ENCODE data around the gene CTCFL. TPM values are rescaled to one million over a fixed set of nuclear protein-coding genes. Genes with fewer than 3 reads are reported as not detected.

The CTCFL gene
- total RNA-seq, 2 donors from 2014 or later: not detected

GRCh38 chr20:57484772-57485171 is 40.2 kb downstream of the CTCFL start:
- no peaks in the 10 kb centered on the region for H3K27me3 Mint-ChIP-seq (ENCODE audit: low read depth)
- no peak for DNase-seq
- no peak overlapping the region for H3K27ac Mint-ChIP-seq
- no peak for ATAC-seq (replicated peaks in 1 of 2)
- H3K9me3 Mint-ChIP-seq: no peaks in the 10 kb centered on the region
- peaks cover 18% of the 10 kb centered on the region for H3K4me1 Mint-ChIP-seq (ENCODE audit: low read depth)
- H3K4me3 Mint-ChIP-seq: no peak overlapping the region
- no peaks in the 10 kb centered on the region for H3K36me3 Mint-ChIP-seq (ENCODE audit: insufficient read depth in 2 of 2)

- Mint-ChIP-seq H3K9me3 (no peaks in the 10 kb centered on the region), H3K36me3 (ENCODE audit: insufficient read depth in 2 of 2) (no peaks in the 10 kb centered on the region), H3K4me3 (no peak overlapping the region), H3K4me1 (ENCODE audit: low read depth) (peaks cover 18% of the 10 kb centered on the region), H3K27me3 (ENCODE audit: low read depth) (no peaks in the 10 kb centered on the region), H3K27ac (no peak overlapping the region)
- ATAC-seq (replicated peaks in 1 of 2) (no peak), DNase-seq (no peak)
These were observed 41.5 kb downstream of the CTCFL start for GRCh38 chr20:57483287-57484050.

- DNase-seq: no peak
- Mint-ChIP-seq H3K4me1 (ENCODE audit: low read depth) (peaks cover 18% of the 10 kb centered on the region), H3K27me3 (ENCODE audit: low read depth) (no peaks in the 10 kb centered on the region), H3K27ac (no peak overlapping the region), H3K36me3 (ENCODE audit: insufficient read depth in 2 of 2) (no peaks in the 10 kb centered on the region), H3K9me3 (no peaks in the 10 kb centered on the region), H3K4me3 (no peak overlapping the region)
- no peak for ATAC-seq (replicated peaks in 1 of 2)
These were observed 42.1 kb downstream of the CTCFL start for GRCh38 chr20:57482796-57483195.

GRCh38 chr20:57482148-57482547 is 42.8 kb downstream of the CTCFL start:
- ATAC-seq (replicated peaks in 1 of 2): no peak
- H3K4me1 Mint-ChIP-seq (ENCODE audit: low read depth): peaks cover 18% of the 10 kb centered on the region

GRCh38 chr20:57481281-57481711 is 43.6 kb downstream of the CTCFL start:
- Mint-ChIP-seq H3K9me3 (no peaks in the 10 kb centered on the region), H3K4me3 (peak overlapping the region; percentile 25 to 44), H3K27ac (no peak overlapping the region), H3K4me1 (ENCODE audit: low read depth) (peaks cover 18% of the 10 kb centered on the region), H3K27me3 (ENCODE audit: low read depth) (no peaks in the 10 kb centered on the region), H3K36me3 (ENCODE audit: insufficient read depth in 2 of 2) (no peaks in the 10 kb centered on the region)
- peak; percentile 33 to 51 for ATAC-seq (replicated peaks in 1 of 2)
- DNase-seq: peak in 1 of 2 donors; percentile 10

More at GRCh38 chr20:57482148-57482547, 42.8 kb downstream of the CTCFL start:
- DNase-seq: no peak
- Mint-ChIP-seq H3K36me3 (ENCODE audit: insufficient read depth in 2 of 2) (no peaks in the 10 kb centered on the region), H3K27ac (no peak overlapping the region), H3K9me3 (no peaks in the 10 kb centered on the region), H3K27me3 (ENCODE audit: low read depth) (no peaks in the 10 kb centered on the region), H3K4me3 (no peak overlapping the region)

- no peaks in the 10 kb centered on the region for H3K27me3 Mint-ChIP-seq (ENCODE audit: low read depth)
- H3K27ac Mint-ChIP-seq: no peak overlapping the region
- peaks cover 23% of the 10 kb centered on the region for H3K4me1 Mint-ChIP-seq (ENCODE audit: low read depth)
- H3K4me3 Mint-ChIP-seq: peak overlapping the region; percentile 25 to 44
- DNase-seq (peak; percentile 11 to 22), ATAC-seq (replicated peaks in 1 of 2) (peak; percentile 63 to 67)
- no peaks in the 10 kb centered on the region for H3K36me3 Mint-ChIP-seq (ENCODE audit: insufficient read depth in 2 of 2)
- H3K9me3 Mint-ChIP-seq: no peaks in the 10 kb centered on the region
These were observed 44.3 kb downstream of the CTCFL start for GRCh38 chr20:57480444-57481160.

- peaks cover 28% of the 10 kb centered on the region for H3K4me1 Mint-ChIP-seq (ENCODE audit: low read depth)
- DNase-seq (no peak), ATAC-seq (replicated peaks in 1 of 2) (no peak)
- no peak overlapping the region for H3K4me3 Mint-ChIP-seq
- H3K27ac Mint-ChIP-seq: no peak overlapping the region
- H3K36me3 Mint-ChIP-seq (ENCODE audit: insufficient read depth in 2 of 2): no peaks in the 10 kb centered on the region
- H3K9me3 Mint-ChIP-seq: no peaks in the 10 kb centered on the region
- H3K27me3 Mint-ChIP-seq (ENCODE audit: low read depth): no peaks in the 10 kb centered on the region
These were observed 45.7 kb downstream of the CTCFL start for GRCh38 chr20:57479196-57479595.

- Mint-ChIP-seq H3K27me3 (ENCODE audit: low read depth) (no peaks in the 10 kb centered on the region), H3K27ac (no peak overlapping the region), H3K9me3 (no peaks in the 10 kb centered on the region), H3K36me3 (ENCODE audit: insufficient read depth in 2 of 2) (no peaks in the 10 kb centered on the region), H3K4me1 (ENCODE audit: low read depth) (peaks cover 38% of the 10 kb centered on the region), H3K4me3 (no peak overlapping the region)
- no peak for ATAC-seq (replicated peaks in 1 of 2)
- DNase-seq: no peak
These were observed 46.8 kb downstream of the CTCFL start for GRCh38 chr20:57478176-57478575.

GRCh38 chr20:57476641-57477461 is 48.1 kb downstream of the CTCFL start:
- Mint-ChIP-seq H3K27me3 (ENCODE audit: low read depth) (no peaks in the 10 kb centered on the region), H3K36me3 (ENCODE audit: insufficient read depth in 2 of 2) (no peaks in the 10 kb centered on the region), H3K27ac (no peak overlapping the region), H3K4me3 (no peak overlapping the region), H3K4me1 (ENCODE audit: low read depth) (peaks cover 39% of the 10 kb centered on the region), H3K9me3 (no peaks in the 10 kb centered on the region)
- ATAC-seq (replicated peaks in 1 of 2): no peak
- no peak for DNase-seq

GRCh38 chr20:57476084-57476526 is 48.8 kb downstream of the CTCFL start:
- Mint-ChIP-seq H3K27me3 (ENCODE audit: low read depth) (no peaks in the 10 kb centered on the region), H3K27ac (no peak overlapping the region), H3K9me3 (no peaks in the 10 kb centered on the region), H3K36me3 (ENCODE audit: insufficient read depth in 2 of 2) (no peaks in the 10 kb centered on the region), H3K4me1 (ENCODE audit: low read depth) (peaks cover 32% of the 10 kb centered on the region), H3K4me3 (no peak overlapping the region)
- ATAC-seq (replicated peaks in 1 of 2) (no peak), DNase-seq (no peak)

GRCh38 chr20:57475388-57476083 is 49.4 kb downstream of the CTCFL start:
- Mint-ChIP-seq H3K36me3 (ENCODE audit: insufficient read depth in 2 of 2) (no peaks in the 10 kb centered on the region), H3K4me3 (no peak overlapping the region), H3K27ac (no peak overlapping the region), H3K27me3 (ENCODE audit: low read depth) (no peaks in the 10 kb centered on the region), H3K4me1 (ENCODE audit: low read depth) (peaks cover 26% of the 10 kb centered on the region), H3K9me3 (no peaks in the 10 kb centered on the region)
- no peak for ATAC-seq (replicated peaks in 1 of 2)
- no peak for DNase-seq

GRCh38 chr20:57474816-57475215 is 50.1 kb downstream of the CTCFL start:
- Mint-ChIP-seq H3K9me3 (no peaks in the 10 kb centered on the region), H3K4me1 (ENCODE audit: low read depth) (peaks cover 23% of the 10 kb centered on the region), H3K27me3 (ENCODE audit: low read depth) (no peaks in the 10 kb centered on the region), H3K4me3 (no peak overlapping the region), H3K27ac (no peak overlapping the region), H3K36me3 (ENCODE audit: insufficient read depth in 2 of 2) (no peaks in the 10 kb centered on the region)
- DNase-seq: no peak
- no peak for ATAC-seq (replicated peaks in 1 of 2)

All from activated T-cell treated with anti-CD3 and anti-CD28 coated beads, Interleukin-2, amount 50 U/mL, for 72 hours (primary cell).